Measurements from ENCODE around the gene PIEZO1. TPM values are rescaled to one million over a fixed set of nuclear protein-coding genes. Genes with fewer than 3 reads are reported as not detected.

The PIEZO1 gene
- total and polyA plus RNA-seq, 9 of the 15 experiments (the other 6 are each of a cell fraction or from before 2014, with no cell fraction given): 3.6 to 432 (median 131) TPM

- WGBS (ENCODE audit: insufficient coverage, low coverage, missing lambda C conversion rate): 86% methylated on average over 8 of the region's 13 CpGs
- Histone ChIP-seq H4K20me1 (replicated peaks; ENCODE audit: control insufficient read depth, insufficient read depth, low read length) (no peaks in the 10 kb centered on the region), H3K9ac (ENCODE audit: insufficient read depth in 1 of 2, low read depth in 2 of 2, low read length in 2 of 2) (no peak overlapping the region), H3K9me1 (ENCODE audit: control insufficient read depth, insufficient read depth, low read length) (no peaks in the 10 kb centered on the region), H3K36me3 (ENCODE audit: control insufficient read depth, insufficient read depth, low read length) (no peaks in the 10 kb centered on the region; the same call in 2 of the 3 replicates), H3K4me2 (ENCODE audit: insufficient read depth, low read length) (no peak overlapping the region), H3K27ac (ENCODE audit: extremely low read depth, low read depth, low read length) (no peak overlapping the region), H3K9me3 (replicated peaks; ENCODE audit: control insufficient read depth, insufficient read depth, low read depth, low read length) (no peaks in the 10 kb centered on the region), H3K4me1 (replicated peaks in 1 of 2; ENCODE audit: control insufficient read depth in 2 of 2, insufficient read depth in 2 of 2, low read length in 2 of 2) (peaks cover 0 to 34% of the 10 kb centered on the region in 2 experiments; a peak in 2 of 5 replicates), H3K27me3 (ENCODE audit: control insufficient read depth in 2 of 2, insufficient read depth in 2 of 2, low read length in 2 of 2) (no peaks in the 10 kb centered on the region), H2AFZ (ENCODE audit: low read depth, low read length) (no peak overlapping the region), H3K79me2 (ENCODE audit: control insufficient read depth, insufficient read depth, low read length) (no peaks in the 10 kb centered on the region), H3K4me3 (no peak overlapping the region)
- ChIA-PET POLR2A (no interaction called here), CTCF (ENCODE audit: low intra/inter-chr PET ratio) (no interaction called here)
- ATAC-seq: no peak
- no peak for FAIRE-seq
- no peak for DNase-seq (ENCODE audit: extremely low read depth in 1 of 4, low spot score in 3 of 4)
- intact Hi-C loops (cut with micrococcal nuclease) (no loop called here), in situ Hi-C loops (cut with MboI) (no loop called here)
- TF ChIP-seq ATF1 (CRISPR knock-in tag; IDR thresholded peaks at IDR 0.05) (no peak), ATF1 (tag; IDR thresholded peaks at IDR 0.05) (no peak), IFI16 (CRISPR knock-in tag; IDR thresholded peaks at IDR 0.05) (no peak), SLC30A9 (CRISPR knock-in tag; IDR thresholded peaks at IDR 0.05) (no peak), ELK3 (CRISPR knock-in tag; IDR thresholded peaks at IDR 0.05) (no peak)
- no TSS peak for BruUV-seq (replicated peaks)
These were observed 49.6 kb upstream of the PIEZO1 start for GRCh38 chr16:88834670-88835069.

GRCh38 chr16:88833086-88833485, 48.1 kb upstream of the PIEZO1 start:
- Histone ChIP-seq H3K9me1 (ENCODE audit: control insufficient read depth, insufficient read depth, low read length) (no peaks in the 10 kb centered on the region), H3K4me1 (replicated peaks in 1 of 2; ENCODE audit: control insufficient read depth in 2 of 2, insufficient read depth in 2 of 2, low read length in 2 of 2) (peaks cover 0 to 34% of the 10 kb centered on the region in 2 experiments; a peak in 2 of 5 replicates), H2AFZ (ENCODE audit: low read depth, low read length) (no peak overlapping the region), H3K36me3 (ENCODE audit: control insufficient read depth, insufficient read depth, low read length) (no peaks in the 10 kb centered on the region), H4K20me1 (replicated peaks; ENCODE audit: control insufficient read depth, insufficient read depth, low read length) (no peaks in the 10 kb centered on the region; the same call in 1 of the 2 replicates), H3K27ac (ENCODE audit: extremely low read depth, low read depth, low read length) (no peak overlapping the region), H3K9me3 (replicated peaks; ENCODE audit: control insufficient read depth, insufficient read depth, low read depth, low read length) (no peaks in the 10 kb centered on the region), H3K4me3 (no peak overlapping the region), H3K4me2 (ENCODE audit: insufficient read depth, low read length) (no peak overlapping the region), H3K79me2 (ENCODE audit: control insufficient read depth, insufficient read depth, low read length) (no peaks in the 10 kb centered on the region), H3K27me3 (ENCODE audit: control insufficient read depth in 2 of 2, insufficient read depth in 2 of 2, low read length in 2 of 2) (no peaks in the 10 kb centered on the region), H3K9ac (ENCODE audit: insufficient read depth in 1 of 2, low read depth in 2 of 2, low read length in 2 of 2) (peak overlapping the region in 1 of 2 experiments; percentile 73; a peak in 1 of 4 replicates)
- no peak for TF ChIP-seq NR2F6 (CRISPR knock-in tag; IDR thresholded peaks at IDR 0.05)
- TF ChIP-seq BRD4 (IDR thresholded peaks at IDR 0.05): no peak
- no peak for TF ChIP-seq BMI1 (IDR thresholded peaks at IDR 0.05; ENCODE audit: low read length)
- TF ChIP-seq MEIS2 (IDR thresholded peaks at IDR 0.05; ENCODE audit: partially characterized antibody): no peak
- TF ChIP-seq CHAMP1 (IDR thresholded peaks at IDR 0.05): no peak
- TF ChIP-seq ZNF324 (CRISPR knock-in tag; IDR thresholded peaks at IDR 0.05): no peak
- no peak for TF ChIP-seq HNRNPUL1 (IDR thresholded peaks at IDR 0.05; ENCODE audit: low read length)
- no peak for TF ChIP-seq TAL1 (IDR thresholded peaks at IDR 0.05)
- in situ Hi-C loops (cut with MboI) (no loop called here), intact Hi-C loops (cut with micrococcal nuclease) (no loop called here)
- 77% methylated on average over 11 of the region's 13 CpGs for WGBS (ENCODE audit: insufficient coverage, low coverage, missing lambda C conversion rate)
- no TSS peak for BruUV-seq (replicated peaks)
- CTCF ChIA-PET (ENCODE audit: low intra/inter-chr PET ratio): no interaction called here
- no peak for FAIRE-seq
- POLR2A ChIA-PET: interaction anchor here (0.6 to 1.1 kb wide), 6 partner anchors 11 to 1246 kb away, joined by 3 to 4 read pairs (median 3); no protein-coding TSS in a partner anchor
- no peak for ATAC-seq
- no peak for DNase-seq (ENCODE audit: extremely low read depth in 1 of 4, low spot score in 3 of 4)
